ENCODE measurements around the gene SLC19A1.

Gene SLC19A1

DNA sequence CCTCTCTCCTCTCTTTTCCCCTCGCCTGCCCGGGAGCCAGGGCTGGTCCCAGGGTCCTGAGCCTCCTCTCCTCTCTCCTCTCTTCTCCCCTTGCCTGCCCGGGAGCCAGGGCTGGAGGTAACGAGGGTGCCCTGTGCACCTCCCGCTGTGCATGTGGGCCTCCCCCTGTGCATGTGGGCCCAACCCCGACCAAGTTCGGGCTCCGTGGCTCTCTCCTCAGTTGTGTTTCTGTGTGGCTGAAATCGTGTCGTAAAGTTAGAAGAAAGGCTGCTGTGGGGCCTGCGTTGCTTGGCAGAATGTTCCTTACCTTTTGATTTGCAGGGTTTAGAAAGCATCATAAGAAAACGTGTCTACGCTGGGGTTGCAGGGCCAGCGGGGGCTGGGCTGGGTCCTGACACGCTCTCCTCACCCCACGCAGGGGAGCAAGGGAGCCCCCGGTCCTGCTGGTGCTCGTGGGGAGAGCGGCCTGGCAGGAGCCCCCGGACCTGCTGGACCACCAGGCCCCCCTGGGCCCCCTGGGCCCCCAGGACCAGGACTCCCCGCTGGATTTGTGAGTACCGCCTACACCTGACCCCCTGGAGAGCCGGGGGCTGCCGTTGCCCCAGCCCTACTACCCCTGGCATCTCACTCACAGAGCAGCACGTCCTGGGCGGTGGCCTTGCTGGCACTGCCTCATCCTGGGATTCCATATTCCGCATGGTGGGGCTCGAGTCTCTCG lies 55.6 kb downstream of the SLC19A1 start:
- no peak overlapping the region for H3K4me3 ChIP-seq (ENCODE audit: low read length)
- H3K4me1 ChIP-seq (ENCODE audit: control insufficient read depth, insufficient read depth, low read length): no peaks in the 10 kb centered on the region
- no peak overlapping the region for H3K27ac ChIP-seq (ENCODE audit: low read depth, low read length)
- H3K36me3 ChIP-seq (ENCODE audit: control insufficient read depth, insufficient read depth, low read length): peaks cover 3% of the 10 kb centered on the region
- no peak overlapping the region for H3K9ac ChIP-seq (ENCODE audit: low read length)
- H3K27me3 ChIP-seq (ENCODE audit: control insufficient read depth, insufficient read depth, low read length): no peaks in the 10 kb centered on the region

DNA sequence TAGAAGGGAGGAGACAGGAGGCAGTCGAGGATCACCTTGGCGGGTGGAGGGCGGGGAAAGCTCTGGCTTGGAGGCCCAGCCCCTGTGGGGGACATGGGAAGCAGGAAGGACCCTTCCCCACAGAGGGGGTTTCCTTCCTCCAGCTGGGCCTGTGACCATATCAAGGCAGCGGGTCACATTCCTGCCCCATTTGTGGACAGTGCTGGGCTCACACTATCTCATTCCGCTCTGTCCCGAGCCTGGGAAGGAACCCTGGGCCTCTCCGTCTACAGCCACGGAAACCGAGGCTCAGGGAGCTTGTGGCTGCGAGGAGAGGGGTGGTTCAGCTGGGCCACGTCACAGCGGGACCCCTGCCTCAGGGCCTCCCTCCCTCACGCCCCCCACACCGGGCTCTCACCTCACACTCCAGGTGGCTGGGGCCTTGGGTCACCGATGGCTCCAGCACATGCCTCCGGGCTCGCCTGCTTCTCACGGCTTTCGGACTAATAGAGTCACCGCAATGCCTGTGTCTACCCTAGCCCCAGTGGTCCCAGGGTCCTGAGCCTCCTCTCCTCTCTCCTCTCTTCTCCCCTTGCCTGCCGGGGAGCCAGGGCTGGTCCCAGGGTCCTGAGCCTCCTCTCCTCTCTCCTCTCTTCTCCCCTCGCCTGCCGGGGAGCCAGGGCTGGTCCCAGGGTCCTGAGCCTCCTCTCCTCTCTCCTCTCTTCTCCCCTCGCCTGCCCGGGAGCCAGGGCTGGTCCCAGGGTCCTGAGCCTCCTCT lies 56.4 kb downstream of the SLC19A1 start:
- H3K9ac ChIP-seq (ENCODE audit: low read length): no peak overlapping the region
- no peak overlapping the region for H3K4me3 ChIP-seq (ENCODE audit: low read length)
- no peak overlapping the region for H3K27ac ChIP-seq (ENCODE audit: low read depth, low read length)
- H3K36me3 ChIP-seq (ENCODE audit: control insufficient read depth, insufficient read depth, low read length): peaks cover 3% of the 10 kb centered on the region
- no peaks in the 10 kb centered on the region for H3K27me3 ChIP-seq (ENCODE audit: control insufficient read depth, insufficient read depth, low read length)
- no peaks in the 10 kb centered on the region for H3K4me1 ChIP-seq (ENCODE audit: control insufficient read depth, insufficient read depth, low read length)

DNA sequence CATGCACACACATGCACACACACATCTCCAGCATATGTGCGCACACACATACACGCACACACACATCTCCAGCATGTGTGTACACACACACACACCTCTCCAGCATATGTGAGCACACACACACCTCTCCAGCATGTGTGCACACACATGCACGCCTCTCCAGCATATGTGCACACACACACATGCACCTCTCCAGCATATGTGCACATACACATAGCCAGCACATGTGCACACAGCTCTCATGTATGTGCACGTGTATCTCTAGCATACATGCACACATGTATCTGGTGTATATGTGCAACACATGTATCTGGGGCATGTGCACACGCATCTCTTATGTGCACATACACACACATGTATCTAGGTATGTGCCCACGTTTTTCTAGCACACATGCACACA lies 57.9 kb downstream of the SLC19A1 start:
- H3K27me3 ChIP-seq (ENCODE audit: control insufficient read depth, insufficient read depth, low read length): no peaks in the 10 kb centered on the region
- H3K27ac ChIP-seq (ENCODE audit: low read depth, low read length): no peak overlapping the region
- no peak overlapping the region for H3K4me3 ChIP-seq (ENCODE audit: low read length)
- H3K36me3 ChIP-seq (ENCODE audit: control insufficient read depth, insufficient read depth, low read length): peaks cover 3% of the 10 kb centered on the region
- no peaks in the 10 kb centered on the region for H3K4me1 ChIP-seq (ENCODE audit: control insufficient read depth, insufficient read depth, low read length)
- H3K9ac ChIP-seq (ENCODE audit: low read length): no peak overlapping the region

DNA sequence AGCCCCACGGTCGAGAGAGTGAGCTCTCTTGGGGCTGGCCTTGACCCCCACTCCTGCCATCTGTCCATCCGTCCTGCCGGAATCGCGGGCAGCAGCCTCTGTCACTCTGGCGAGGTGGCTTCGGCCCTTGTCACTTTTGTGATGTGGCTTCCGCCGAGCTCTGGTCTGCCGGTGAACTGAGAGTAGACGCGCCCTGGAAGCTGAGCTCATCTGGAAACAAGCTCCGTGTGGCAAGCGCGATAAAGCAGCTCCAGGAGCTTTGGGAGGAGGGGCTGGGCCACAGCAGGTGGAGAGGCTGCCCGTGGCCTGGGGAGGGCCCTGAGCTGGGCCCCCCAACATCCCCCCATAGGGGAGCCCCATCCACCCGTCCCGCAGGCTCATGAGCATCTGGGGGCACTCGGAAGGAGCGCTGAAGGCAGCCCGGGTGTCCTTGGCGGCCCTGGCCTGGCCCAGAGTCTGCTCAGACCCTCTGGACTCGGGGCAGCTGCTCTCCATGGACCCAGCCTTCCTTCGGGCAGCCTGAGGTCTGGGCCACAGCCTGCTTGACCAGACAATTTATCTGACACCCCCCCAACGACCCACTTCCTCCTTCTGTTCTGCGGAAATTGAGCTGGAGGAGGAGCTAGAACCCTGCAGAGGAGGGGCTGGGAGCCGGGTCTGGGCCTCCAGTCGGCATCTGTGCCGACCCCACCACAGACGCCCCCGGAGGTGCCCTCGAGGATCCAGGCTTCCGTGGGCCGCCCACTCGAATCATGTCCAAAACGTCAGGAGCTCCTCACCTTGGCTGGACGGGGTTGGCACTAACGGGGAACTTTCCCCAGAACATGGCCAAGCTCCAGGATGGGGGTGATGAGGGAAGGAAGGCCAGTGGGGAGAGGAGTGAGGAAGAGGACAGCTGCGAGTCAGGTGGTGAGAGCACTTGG lies 59.1 kb downstream of the SLC19A1 start:
- Histone ChIP-seq H3K27ac (ENCODE audit: low read depth, low read length) (no peak overlapping the region), H3K9ac (ENCODE audit: low read length) (no peak overlapping the region), H3K4me3 (ENCODE audit: low read length) (no peak overlapping the region), H3K4me1 (ENCODE audit: control insufficient read depth, insufficient read depth, low read length) (no peaks in the 10 kb centered on the region), H3K27me3 (ENCODE audit: control insufficient read depth, insufficient read depth, low read length) (no peaks in the 10 kb centered on the region), H3K36me3 (ENCODE audit: control insufficient read depth, insufficient read depth, low read length) (peaks cover 3% of the 10 kb centered on the region)

DNA sequence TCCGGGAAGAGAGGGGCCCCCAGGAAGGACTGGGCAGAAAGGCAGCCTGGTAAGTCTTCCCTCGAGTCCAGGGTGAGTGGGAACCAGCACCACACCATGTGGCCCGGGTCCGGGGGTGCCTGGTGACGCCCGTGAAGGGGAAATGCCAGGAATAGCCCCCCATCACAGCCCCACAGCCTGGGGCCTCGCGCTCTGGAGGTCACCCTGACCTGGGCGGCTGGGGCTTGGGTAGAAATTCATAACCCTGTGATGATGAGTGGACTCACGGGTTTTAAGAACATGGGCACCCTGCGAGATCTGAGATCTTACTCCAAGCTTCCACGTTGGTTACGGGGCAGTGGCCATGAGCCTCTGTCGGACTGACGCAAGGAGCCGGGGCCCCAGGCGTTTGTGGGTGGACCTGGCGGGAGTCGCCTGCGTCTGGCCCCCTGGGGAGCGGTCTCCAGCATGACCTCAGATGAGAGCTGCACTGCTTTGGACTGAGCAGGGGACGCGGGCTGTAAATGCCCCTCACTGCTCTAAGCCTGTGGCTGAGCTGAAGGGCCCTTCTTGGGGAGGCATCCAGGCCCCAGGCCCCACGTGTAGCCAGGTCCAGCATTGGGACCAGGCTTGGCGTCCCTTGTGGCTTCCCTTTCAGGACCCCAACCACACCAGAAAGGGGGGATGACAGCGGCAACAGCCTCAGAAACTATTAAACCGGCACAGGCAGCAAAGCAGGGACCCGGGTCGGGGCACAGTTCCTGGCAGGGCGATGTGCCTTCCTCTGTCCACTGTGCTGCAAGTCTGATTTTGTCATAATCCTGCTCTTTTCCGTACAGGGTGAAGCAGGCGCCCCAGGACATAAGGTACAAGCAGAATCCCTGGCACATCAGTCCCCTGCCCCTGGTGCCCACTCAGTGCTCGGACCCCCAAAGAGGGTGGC lies 60.0 kb downstream of the SLC19A1 start:
- Histone ChIP-seq H3K27me3 (ENCODE audit: control insufficient read depth, insufficient read depth, low read length) (no peaks in the 10 kb centered on the region), H3K9ac (ENCODE audit: low read length) (no peak overlapping the region), H3K4me1 (ENCODE audit: control insufficient read depth, insufficient read depth, low read length) (no peaks in the 10 kb centered on the region), H3K4me3 (ENCODE audit: low read length) (no peak overlapping the region), H3K27ac (ENCODE audit: low read depth, low read length) (no peak overlapping the region), H3K36me3 (ENCODE audit: control insufficient read depth, insufficient read depth, low read length) (peaks cover 3% of the 10 kb centered on the region)

DNA sequence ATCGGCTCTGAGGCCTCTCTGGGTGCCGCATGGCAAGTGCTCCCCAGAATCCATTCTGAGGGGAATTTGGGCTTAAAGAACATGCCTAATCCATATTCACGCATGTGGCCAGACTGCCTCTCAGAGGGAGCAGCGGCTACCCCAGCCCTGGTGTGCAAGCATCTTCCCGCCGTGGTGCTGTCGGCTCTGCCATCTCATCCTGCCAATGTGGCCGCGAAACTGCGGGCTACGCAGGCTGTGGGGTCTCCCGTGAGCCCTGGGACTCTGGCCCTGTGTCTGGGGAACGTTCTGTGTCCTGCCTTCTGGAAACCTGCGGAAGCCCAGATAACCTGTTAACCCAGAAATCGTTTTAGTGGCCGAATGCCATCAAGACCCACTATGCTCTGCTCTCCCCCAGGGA lies 60.7 kb downstream of the SLC19A1 start:
- no peak overlapping the region for H3K27ac ChIP-seq (ENCODE audit: low read depth, low read length)
- peaks cover 3% of the 10 kb centered on the region for H3K36me3 ChIP-seq (ENCODE audit: control insufficient read depth, insufficient read depth, low read length)

DNA sequence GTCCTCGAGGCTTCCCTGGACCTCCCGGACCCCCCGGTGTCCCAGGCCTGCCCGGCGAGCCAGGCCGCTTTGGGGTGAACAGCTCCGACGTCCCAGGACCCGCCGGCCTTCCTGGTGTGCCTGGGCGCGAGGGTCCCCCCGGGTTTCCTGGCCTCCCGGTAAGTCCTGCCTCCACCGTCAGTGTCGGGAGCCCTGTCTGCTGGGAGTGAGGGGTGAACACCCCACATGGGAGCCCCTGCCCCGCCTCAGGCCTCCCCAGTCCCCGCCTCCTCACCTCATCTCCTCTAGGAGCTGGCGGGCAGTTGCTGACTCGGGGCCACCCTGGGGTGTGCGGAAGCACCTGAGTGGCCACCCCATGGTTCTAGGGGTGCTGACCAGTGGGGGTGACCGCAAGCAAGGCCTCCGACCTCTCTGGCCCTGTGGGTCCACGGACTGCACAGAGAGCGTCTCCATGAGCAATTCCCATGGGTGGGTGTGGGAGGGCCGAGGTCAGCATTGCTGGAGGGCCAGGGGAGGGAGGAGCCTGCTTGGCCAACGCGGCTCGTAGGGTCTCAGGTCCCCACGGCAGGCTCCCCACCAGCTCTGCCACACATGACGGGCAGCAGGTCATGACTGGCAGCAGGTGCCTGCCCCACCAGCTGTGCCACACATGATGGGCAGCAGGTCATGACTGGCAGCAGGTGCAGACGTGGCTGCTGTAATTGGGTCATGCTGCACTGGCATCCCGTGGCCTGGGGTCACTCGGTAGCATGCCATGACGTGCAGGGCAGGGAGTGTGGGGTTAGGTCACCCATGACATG lies 61.3 kb downstream of the SLC19A1 start:
- no peaks in the 10 kb centered on the region for H3K27me3 ChIP-seq (ENCODE audit: control insufficient read depth, insufficient read depth, low read length)
- H3K36me3 ChIP-seq (ENCODE audit: control insufficient read depth, insufficient read depth, low read length): peaks cover 3% of the 10 kb centered on the region
- no peaks in the 10 kb centered on the region for H3K4me1 ChIP-seq (ENCODE audit: control insufficient read depth, insufficient read depth, low read length)
- no peak overlapping the region for H3K27ac ChIP-seq (ENCODE audit: low read depth, low read length)
- H3K4me3 ChIP-seq (ENCODE audit: low read length): no peak overlapping the region
- H3K9ac ChIP-seq (ENCODE audit: low read length): no peak overlapping the region

More for the DNA sequence above, 60.7 kb downstream of the SLC19A1 start:
- Histone ChIP-seq H3K4me3 (ENCODE audit: low read length) (no peak overlapping the region), H3K4me1 (ENCODE audit: control insufficient read depth, insufficient read depth, low read length) (no peaks in the 10 kb centered on the region), H3K27me3 (ENCODE audit: control insufficient read depth, insufficient read depth, low read length) (no peaks in the 10 kb centered on the region), H3K9ac (ENCODE audit: low read length) (no peak overlapping the region)

DNA sequence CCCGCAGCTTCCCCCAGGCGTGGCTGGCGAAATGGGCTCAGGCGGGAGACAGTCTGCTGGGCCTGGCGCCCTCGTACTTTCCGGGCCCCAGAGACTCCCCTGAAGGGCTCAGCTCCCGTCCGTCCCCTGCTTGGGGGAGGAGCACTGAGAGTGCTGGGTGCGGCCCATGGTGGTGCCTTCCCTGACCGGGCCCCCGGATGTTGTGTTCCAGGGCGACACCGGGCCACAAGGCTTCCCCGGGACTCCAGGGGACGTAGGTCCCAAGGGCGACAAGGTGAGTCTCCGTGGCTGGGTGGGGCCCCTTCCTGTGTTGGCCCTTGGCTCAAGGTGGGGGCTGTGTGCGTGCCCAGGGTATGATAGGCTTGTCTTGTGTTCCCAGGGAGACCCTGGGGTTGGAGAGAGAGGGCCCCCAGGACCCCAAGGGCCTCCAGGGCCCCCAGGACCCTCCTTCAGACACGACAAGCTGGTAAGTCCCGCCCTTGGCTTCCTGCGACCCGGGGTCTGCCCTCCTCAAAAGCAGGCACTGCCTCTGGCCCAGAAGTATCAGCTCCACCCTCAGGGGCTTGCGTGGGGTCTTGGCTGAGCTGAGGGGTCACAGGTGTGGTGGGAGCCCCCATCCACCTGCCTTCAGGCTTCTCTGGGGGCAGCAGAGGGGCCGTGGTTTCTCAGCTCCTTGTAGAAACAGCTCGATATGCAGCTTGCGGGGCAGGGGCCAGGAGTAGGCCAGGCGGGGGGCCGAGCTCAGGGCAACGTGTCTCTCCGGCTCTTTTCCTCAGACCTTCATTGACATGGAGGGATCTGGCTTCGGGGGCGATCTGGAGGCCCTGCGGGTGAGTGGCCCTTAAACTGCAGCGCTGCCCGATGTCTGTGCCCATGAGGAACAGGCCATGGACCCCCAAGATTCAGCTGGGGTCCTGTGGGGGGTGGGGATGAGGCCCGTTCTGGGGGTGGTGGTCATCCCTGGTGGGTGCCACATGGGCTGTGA lies 62.3 kb downstream of the SLC19A1 start:
- Histone ChIP-seq H3K4me1 (ENCODE audit: control insufficient read depth, insufficient read depth, low read length) (no peaks in the 10 kb centered on the region), H3K4me3 (ENCODE audit: low read length) (no peak overlapping the region), H3K27ac (ENCODE audit: low read depth, low read length) (no peak overlapping the region), H3K9ac (ENCODE audit: low read length) (no peak overlapping the region), H3K27me3 (ENCODE audit: control insufficient read depth, insufficient read depth, low read length) (no peaks in the 10 kb centered on the region), H3K36me3 (ENCODE audit: control insufficient read depth, insufficient read depth, low read length) (peaks cover 3% of the 10 kb centered on the region)

DNA sequence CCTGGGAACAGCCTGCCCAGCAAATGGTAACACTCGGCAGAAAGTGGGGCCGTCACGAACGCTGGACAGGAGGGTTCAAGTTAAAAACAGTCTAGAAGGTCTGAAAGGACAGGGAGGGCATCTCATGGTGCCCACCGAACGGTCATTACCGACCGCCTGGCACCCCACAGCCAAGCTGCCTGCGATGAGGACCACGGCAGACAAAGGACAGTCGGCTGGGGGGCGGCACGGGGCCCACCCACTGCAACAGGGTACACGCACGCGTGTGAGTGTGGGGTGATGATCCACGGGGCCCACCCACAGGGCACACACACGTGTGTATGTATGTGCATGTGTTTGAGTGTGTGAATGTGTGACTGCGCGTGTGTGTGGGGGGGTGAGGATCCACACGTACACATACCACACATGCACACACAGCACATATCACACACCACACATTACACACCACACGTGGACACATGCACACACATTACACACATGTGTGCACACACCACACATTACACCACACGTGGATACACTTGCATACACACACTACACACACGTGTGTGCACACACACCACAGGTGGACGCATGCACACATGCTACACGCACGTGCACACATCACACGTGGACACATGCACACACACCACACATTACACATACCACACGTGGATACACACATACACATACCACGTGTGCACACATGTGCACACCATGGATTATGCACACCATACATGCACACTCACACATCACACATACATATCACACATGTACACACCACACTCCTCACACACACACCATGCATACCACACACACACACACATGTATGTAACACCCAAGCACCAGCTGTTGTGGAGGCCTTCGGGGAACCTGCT lies 63.2 kb downstream of the SLC19A1 start:
- no peak overlapping the region for H3K27ac ChIP-seq (ENCODE audit: low read depth, low read length)
- no peaks in the 10 kb centered on the region for H3K4me1 ChIP-seq (ENCODE audit: control insufficient read depth, insufficient read depth, low read length)
- H3K27me3 ChIP-seq (ENCODE audit: control insufficient read depth, insufficient read depth, low read length): no peaks in the 10 kb centered on the region
- no peak overlapping the region for H3K4me3 ChIP-seq (ENCODE audit: low read length)
- no peak overlapping the region for H3K9ac ChIP-seq (ENCODE audit: low read length)
- H3K36me3 ChIP-seq (ENCODE audit: control insufficient read depth, insufficient read depth, low read length): peaks cover 3% of the 10 kb centered on the region
